C4-2B (cell line): ENCODE measurements around the gene EIF4B.

Experiments used
- H3K27ac ChIP-seq: fragments of 450-650 bp; 2 replicates; pipeline ENCODE4 v1.5.1; 2017
- CTCF ChIP-seq: fragments of 450-650 bp; conservative IDR thresholded peaks from 2 replicates; pipeline ENCODE4 v1.5.1; 2017; ENCODE audit warnings: mild to moderate bottlenecking
- ZFX ChIP-seq: fragments of 450-650 bp; IDR thresholded peaks from 2 replicates; pipeline ENCODE4 v1.6.1; 2017

EIF4B gene

GRCh38 chr12:53052419-53053217, 46.4 kb downstream of the EIF4B start:
- TF ChIP-seq CTCF = no peak
- TF ChIP-seq ZFX = no peak
- H3K27ac ChIP-seq = peak overlapping the region; percentile 96

- peak; percentile 96 for TF ChIP-seq CTCF
- TF ChIP-seq ZFX = no peak
Observed at GRCh38 chr12:53053218-53054111, 47.2 kb downstream of the EIF4B start.

GRCh38 chr12:53054112-53054878, 48.0 kb downstream of the EIF4B start:
- TF ChIP-seq CTCF = no peak
- no peak for TF ChIP-seq ZFX
- H3K27ac ChIP-seq = peak overlapping the region; percentile 96

More at GRCh38 chr12:53053218-53054111, 47.2 kb downstream of the EIF4B start:
- peak overlapping the region; percentile 96 for H3K27ac ChIP-seq

- no peak for TF ChIP-seq ZFX
- no peak overlapping the region for H3K27ac ChIP-seq
Observed at GRCh38 chr12:53055471-53056266, 49.4 kb downstream of the EIF4B start.

- no peak overlapping the region for H3K27ac ChIP-seq
- TF ChIP-seq CTCF (no peak), ZFX (no peak)
Observed at GRCh38 chr12:53056296-53056695, 50.0 kb downstream of the EIF4B start.

- no peak overlapping the region for H3K27ac ChIP-seq
- TF ChIP-seq ZFX = no peak
- TF ChIP-seq CTCF = no peak
Observed at GRCh38 chr12:53056901-53057300, 50.6 kb downstream of the EIF4B start.
